Stimulated activated CD8-positive, alpha-beta memory T cell treated with anti-CD3 and anti-CD28 coated beads, Interleukin-4, amount 100 ng/mL, for 24 hours (primary cell): Measurements from ENCODE around the gene L3MBTL4.
"Not testable (repeated sequence)": the region's sequence is repeated elsewhere in the genome, so short reads cannot be mapped to it uniquely, and the experiment has no call there.

ENCODE experiments used
- DNase-seq: peaks from one replicate; pipeline ENCODE4 v3.0.0-alpha.2; 2020; ENCODE audit warnings: low read depth

Gene L3MBTL4

GRCh38 chr18:6310714-6311113 lies 104.0 kb downstream of the L3MBTL4 start:
- no peak for DNase-seq

- DNase-seq = no peak
Measured at GRCh38 chr18:6297875-6298274, 116.8 kb downstream of the L3MBTL4 start.

GRCh38 chr18:6294148-6294784 lies 120.4 kb downstream of the L3MBTL4 start:
- no peak for DNase-seq

- DNase-seq = no peak
Measured at GRCh38 chr18:6289843-6290242, 124.9 kb downstream of the L3MBTL4 start.

- no peak for DNase-seq
Measured at GRCh38 chr18:6286585-6286984, 128.1 kb downstream of the L3MBTL4 start.

- DNase-seq = no peak
Measured at GRCh38 chr18:6284761-6285160, 129.9 kb downstream of the L3MBTL4 start.

GRCh38 chr18:6284300-6284699 lies 130.4 kb downstream of the L3MBTL4 start:
- no peak for DNase-seq

GRCh38 chr18:6281874-6282273 lies 132.8 kb downstream of the L3MBTL4 start:
- no peak for DNase-seq

GRCh38 chr18:6280211-6280743 lies 134.4 kb downstream of the L3MBTL4 start:
- DNase-seq = no peak

GRCh38 chr18:6279308-6279707 lies 135.4 kb downstream of the L3MBTL4 start:
- no peak for DNase-seq

GRCh38 chr18:6273423-6273822 lies 141.3 kb downstream of the L3MBTL4 start:
- DNase-seq = no peak

- not testable (repeated sequence) for DNase-seq
Measured at GRCh38 chr18:6272144-6272543, 142.6 kb downstream of the L3MBTL4 start.

GRCh38 chr18:6271585-6271984 lies 143.1 kb downstream of the L3MBTL4 start:
- no peak for DNase-seq

GRCh38 chr18:6270771-6271216 lies 143.9 kb downstream of the L3MBTL4 start:
- no peak for DNase-seq

GRCh38 chr18:6269660-6270332 lies 144.9 kb downstream of the L3MBTL4 start:
- no peak for DNase-seq

- DNase-seq = no peak
Measured at GRCh38 chr18:6266212-6266611, 148.5 kb downstream of the L3MBTL4 start.

- DNase-seq = no peak
Measured at GRCh38 chr18:6261938-6262337, 152.8 kb downstream of the L3MBTL4 start.

- DNase-seq = not testable (repeated sequence)
Measured at GRCh38 chr18:6259324-6259723, 155.4 kb downstream of the L3MBTL4 start.

GRCh38 chr18:6257950-6258349 lies 156.8 kb downstream of the L3MBTL4 start:
- no peak for DNase-seq

- DNase-seq = no peak
Measured at GRCh38 chr18:6256521-6256920, 158.2 kb downstream of the L3MBTL4 start.

- no peak for DNase-seq
Measured at GRCh38 chr18:6255886-6256285, 158.8 kb downstream of the L3MBTL4 start.

- no peak for DNase-seq
Measured at GRCh38 chr18:6255116-6255705, 159.5 kb downstream of the L3MBTL4 start.

- no peak for DNase-seq
Measured at GRCh38 chr18:6254456-6254855, 160.3 kb downstream of the L3MBTL4 start.
